HG03565 (cell line): ENCODE measurements around the gene CSN2.
"Not testable (repeated sequence)": the region's sequence is repeated elsewhere in the genome, so short reads cannot be mapped to it uniquely, and the experiment has no call there.

ENCODE experiments used
- ATAC-seq: cut with Tn5 transposase; IDR thresholded peaks from one replicate; pipeline ENCODE4 v1.9.1; 2021; ENCODE audit warnings: mild to moderate bottlenecking, moderate library complexity; ENCODE audit not compliant: unreplicated experiment

The CSN2 gene, protein sequence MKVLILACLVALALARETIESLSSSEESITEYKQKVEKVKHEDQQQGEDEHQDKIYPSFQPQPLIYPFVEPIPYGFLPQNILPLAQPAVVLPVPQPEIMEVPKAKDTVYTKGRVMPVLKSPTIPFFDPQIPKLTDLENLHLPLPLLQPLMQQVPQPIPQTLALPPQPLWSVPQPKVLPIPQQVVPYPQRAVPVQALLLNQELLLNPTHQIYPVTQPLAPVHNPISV

DNA sequence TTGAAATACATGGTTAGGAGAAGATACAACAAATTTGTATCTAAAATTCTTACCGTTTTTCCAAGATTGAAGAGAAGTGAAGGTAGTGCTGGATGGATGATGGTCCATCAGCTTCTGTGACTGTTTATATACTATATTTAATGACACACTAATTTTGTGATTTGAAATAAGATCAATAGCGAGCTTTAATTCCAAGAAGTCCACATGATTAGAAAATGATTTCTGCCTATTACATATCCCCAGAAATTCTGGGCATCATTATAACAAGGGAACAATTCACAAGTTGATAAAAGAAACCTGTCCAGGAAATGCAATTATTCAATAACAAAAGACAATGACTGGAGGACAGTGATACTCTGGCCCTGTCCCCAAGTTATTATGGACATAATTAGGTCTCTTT lies at the start of gene CSN2:
CSN2 (minus strand) TSS at position 101 of the 400 bp plus-strand sequence. CDS start 4,733 bp downstream, outside the sequence.
- ATAC-seq: no peak

DNA sequence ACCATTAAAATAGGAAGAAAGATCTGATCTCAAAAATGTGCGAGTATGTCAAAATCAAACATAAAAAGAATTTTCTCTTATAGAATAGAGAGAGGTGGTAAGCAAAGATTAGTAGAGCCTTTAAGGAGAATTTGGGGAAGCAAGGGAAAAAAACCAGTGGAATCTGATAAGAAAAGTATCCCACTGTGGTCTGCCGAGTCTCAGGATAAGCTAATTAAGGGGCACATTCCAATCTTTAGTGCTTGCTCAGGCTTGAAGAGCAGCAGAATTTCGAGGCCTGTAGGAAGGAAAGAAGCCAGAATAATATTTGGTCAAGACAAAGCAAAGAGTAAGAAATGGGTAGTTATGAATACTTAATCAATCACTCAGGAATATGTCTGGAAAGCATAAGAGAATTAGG lies 43.2 kb upstream of the CSN2 start:
- no peak for ATAC-seq

DNA sequence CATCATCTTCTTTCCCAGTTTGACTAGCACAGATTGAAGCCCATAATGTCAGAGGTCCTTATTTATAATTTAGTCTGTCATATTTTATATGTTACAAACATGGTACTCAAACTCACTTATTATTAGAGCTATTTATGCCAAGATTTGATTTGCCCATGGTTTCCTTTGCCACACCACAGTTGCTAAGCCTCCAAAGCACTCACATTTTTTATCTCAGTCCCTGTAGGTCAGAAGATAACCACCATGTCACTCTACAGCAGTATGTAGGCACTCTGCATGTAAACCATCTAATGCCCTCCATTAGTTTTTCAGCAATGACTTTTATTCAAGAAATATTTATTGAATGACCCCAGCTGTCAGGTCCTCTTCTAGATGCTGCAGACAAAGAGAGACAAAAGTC lies 37.0 kb upstream of the CSN2 start:
- no peak for ATAC-seq

DNA sequence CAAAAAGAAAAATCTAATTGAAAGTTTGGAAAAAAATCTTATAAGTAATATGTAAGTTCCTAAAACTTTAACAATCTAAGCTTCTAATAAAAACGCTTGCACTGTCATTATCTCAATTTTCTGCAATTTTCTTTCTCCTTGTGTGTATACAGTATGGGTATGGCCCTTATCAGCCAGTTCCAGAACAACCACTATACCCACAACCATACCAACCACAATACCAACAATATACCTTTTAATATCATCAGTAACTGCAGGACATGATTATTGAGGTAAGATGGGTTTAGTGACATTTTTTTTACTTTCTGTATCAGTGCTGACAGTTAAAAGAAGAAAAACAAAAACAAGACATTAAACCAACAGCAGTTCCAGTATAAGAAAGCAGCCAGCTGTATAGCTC lies 35.2 kb upstream of the CSN2 start:
- ATAC-seq: no peak

DNA sequence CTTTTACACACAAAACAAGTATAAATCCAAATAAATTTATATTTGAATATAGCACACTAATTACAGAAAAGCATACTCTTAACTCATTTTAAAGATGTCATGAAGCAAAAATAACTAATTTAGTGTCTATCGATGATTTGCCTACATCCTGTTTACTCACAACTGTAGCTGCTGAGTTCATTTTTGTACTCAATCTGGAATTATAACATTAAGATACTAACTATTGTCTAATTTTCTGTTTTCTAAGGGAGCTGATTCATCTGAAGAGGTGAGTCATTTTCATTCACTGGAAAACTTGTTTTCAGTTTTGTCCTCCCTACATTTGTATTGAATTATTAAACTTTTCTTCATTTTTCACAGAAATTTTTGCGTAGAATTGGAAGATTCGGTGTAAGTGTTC lies 33.9 kb upstream of the CSN2 start:
- peak; percentile 49 for ATAC-seq

DNA sequence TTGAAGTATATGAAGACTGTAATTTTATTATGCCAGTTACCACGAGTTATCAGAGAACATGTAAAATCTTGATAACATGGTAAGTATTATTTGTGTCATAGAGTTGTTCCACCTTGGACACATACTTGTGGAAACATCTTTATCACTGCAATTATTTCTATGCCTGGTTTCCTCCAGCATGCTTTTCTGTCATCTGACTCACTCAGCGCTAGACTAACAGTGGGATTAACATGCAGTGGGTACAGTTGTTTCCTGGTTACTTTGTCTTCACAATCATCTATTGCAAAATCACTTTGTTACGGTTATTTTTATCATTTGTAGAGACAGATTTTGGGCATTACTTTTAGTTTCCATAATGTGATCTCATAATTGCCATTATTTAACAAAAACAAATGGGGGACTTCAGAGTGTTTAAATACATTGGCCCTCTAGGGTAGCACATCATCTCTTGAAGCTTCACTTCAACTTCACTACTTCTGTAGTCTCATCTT lies 30.0 kb upstream of the CSN2 start, which contains the start of gene STATH:
STATH (plus strand) TSS at position 441 of the 491 bp plus-strand sequence. CDS start 2,472 bp downstream, outside the sequence.
- no peak for ATAC-seq

DNA sequence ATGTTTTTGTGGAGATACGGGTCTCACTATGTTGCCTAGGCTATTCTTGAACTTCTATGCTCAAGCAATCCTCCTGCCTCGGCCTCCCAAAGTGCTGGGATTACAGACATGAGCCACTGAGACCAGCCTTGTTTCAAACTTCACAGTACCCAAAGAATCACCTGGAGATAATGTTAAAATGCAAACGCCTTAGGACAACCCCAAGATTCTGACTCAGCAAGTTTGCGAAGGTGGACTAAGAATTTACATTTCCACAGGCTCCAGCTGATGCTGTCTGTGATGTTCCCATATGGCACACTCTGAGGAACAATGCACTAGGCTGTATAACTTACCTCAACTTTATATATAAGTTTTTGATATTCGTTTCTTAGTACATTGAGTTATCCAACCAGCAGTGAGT lies 29.3 kb upstream of the CSN2 start:
- no peak for ATAC-seq

DNA sequence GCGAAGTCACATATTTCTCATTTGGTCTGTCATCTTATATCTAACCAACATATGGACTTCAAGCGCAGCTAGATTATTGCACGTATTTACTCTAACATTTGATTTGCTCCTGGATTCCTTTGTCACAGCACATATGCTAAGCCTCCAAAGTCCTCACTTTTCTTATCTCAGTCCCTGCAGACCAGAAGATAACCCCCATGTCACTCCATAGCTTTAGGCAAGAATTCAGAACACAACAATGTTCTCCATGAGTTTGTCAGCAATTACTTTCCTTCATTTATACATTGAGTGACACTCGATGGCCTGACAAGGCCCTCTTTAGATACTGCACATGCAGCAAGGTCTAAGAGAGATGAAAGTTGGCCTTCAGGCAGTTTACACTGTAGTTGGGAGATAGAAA lies 25.5 kb upstream of the CSN2 start:
- no peak for ATAC-seq

DNA sequence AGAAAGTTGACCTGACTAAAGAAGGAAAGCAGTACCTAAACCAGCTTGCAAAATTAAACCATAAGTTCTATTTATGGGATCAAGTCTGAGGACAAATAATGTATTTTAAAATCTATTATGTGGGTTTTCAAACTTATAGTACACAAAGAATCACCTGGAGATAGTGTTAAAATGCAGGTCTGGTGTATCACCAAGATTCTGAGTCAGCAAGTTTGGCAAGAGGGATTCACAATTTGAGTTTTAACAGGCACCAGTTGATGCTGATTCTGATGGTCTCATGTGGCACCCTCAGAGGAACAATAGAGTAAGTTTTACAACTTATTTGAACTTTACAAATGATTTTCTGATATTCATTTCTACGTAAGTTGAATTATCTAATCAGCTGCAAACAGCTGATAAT lies 21.1 kb upstream of the CSN2 start:
- no peak for ATAC-seq

DNA sequence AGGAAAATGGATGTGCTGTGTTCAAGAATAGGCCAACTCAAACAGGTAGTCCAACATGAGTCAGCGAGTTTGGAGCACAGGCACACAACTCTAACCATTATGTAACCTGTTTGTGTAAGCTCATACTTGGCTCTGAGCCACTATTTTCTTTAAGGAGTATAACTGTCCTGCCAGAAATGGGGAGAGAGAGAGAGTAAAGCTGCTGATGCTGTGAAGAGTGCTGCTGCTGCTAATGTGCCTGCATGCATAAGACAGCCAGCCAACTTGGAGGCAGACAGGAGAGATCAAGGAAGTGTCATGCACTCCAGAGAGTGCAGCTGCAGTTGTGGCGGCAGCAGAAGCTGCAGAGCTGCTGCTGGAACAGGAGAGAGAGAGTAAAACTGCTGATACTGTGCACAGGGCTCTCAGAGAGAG lies 18.5 kb upstream of the CSN2 start:
- ATAC-seq: peak; percentile 42

DNA sequence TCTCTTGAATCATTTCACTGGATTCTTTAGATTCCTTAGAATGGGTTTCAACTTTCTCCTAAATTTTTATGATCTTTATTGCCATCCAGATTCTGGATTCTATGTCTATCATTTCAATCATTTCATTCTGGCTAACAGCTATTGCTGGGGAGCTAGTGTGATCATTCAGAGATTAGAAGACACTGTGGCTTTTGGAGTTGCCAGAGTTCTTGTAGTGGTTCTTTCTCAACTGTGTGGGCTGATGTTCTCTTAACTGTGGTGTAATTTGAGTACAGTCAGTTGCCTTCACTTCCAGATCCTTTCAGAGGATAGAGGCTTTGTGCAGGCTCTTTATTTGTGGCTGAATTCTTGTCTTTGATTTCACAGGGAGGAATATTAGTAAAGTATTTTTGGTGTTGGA lies 12.1 kb upstream of the CSN2 start:
- no peak for ATAC-seq

DNA sequence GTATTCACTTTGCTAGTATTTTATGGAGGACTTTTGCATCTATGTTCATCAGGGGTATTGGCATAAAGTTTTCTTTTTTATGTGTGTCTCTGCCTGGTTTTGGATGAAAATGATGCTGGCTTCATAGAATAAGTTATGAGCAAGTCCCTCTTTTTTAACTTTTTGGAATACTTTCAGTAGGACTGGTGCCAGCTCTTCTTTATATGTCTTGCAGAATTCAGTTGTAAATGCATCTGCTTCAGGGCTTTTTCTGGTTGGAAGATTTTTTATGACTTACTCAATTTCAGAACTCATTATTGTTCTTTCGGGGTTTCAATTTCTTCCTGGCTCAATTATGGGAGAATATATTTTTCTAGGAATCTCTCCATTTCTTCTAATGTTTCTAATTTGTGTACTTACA lies 9.1 kb upstream of the CSN2 start:
- no peak for ATAC-seq

DNA sequence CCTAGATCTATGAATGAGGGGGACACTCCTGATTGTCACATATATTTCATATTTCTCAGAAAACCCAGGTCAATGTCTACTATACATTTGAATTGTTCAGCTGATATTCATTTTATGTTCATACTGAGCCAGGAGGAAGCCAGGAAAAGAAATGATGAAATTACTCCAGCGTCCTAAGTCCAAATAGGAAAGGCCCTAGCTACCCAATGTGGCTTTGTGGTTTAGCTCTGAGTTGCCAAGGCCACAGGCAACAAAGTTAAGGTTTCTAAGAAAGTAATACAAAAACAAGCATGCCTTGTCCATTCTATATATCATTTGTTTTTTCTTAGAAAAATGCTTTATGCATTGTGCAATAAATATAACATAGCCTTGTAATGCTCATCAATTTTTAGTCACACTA lies 4.5 kb upstream of the CSN2 start:
- no peak for ATAC-seq

DNA sequence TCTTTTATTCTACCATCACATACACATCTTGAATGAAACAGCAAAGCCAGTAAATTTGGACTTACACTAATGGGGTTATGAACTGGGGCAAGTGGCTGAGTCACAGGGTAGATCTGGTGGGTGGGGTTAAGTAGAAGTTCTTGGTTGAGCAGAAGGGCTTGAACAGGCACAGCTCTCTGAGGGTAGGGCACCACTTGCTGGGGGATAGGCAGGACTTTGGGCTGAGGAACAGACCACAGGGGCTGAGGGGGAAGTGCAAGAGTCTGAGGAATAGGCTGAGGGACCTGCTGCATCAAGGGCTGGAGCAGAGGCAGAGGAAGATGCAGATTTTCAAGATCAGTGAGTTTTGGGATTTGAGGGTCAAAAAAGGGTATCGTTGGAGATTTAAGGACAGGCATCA lies 8.3 kb downstream of the CSN2 start:
- no peak for ATAC-seq

DNA sequence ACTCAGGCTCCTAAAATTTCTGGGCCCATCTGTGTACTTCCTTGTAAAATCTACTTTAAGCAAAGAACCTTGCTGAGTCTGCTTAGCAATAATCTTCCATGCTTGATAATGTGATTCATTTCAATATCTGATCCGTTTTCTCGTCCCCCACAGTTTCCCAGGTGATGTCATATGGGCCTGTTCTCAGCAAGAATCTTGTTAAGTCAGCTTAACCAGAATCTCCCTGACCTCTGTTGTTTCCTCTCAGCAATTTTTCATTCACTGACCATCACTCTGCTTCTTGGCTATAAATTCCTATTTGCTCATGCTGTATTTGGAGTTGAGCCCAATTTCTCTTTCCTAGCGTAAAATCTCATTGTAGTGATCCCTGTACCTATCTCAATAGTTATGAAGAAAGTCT lies 13.9 kb downstream of the CSN2 start:
- no peak for ATAC-seq

DNA sequence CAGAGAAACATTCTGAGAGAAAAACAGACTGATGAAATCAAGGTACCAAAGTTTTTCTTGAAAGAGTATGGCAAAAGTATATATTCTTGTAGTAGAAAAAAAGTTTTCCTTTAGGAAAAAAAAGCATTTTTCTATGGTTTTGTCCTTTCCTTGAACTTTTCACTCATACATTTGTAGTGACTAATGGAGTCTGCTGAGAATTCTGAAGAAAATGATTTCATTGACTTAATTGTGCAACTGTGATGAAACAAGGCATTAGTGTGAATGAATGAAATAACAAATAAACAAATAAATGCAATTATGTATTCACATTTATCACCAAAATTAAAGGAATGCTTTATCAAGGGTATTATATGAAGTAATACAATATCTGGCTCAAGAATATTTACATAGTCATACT lies 29.0 kb downstream of the CSN2 start:
- no peak for ATAC-seq

DNA sequence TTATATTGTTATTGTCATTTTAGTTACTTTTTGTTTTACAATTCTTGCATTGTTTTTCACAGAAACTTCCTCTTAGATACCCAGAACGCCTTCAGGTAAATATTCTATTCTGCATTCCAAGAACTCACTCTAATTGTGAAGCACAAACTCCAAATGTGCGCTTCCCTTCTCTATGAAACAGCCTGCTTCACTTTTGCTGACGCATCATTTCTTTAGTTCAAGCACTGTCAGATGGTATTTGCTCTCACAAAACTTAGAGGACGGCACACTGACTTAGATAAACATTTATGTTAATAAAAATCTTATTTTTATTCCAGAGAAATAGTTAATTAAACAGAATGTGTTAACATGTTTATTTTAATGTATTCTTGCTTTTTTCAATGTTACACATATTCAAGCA lies 31.4 kb downstream of the CSN2 start:
- ATAC-seq: no peak

DNA sequence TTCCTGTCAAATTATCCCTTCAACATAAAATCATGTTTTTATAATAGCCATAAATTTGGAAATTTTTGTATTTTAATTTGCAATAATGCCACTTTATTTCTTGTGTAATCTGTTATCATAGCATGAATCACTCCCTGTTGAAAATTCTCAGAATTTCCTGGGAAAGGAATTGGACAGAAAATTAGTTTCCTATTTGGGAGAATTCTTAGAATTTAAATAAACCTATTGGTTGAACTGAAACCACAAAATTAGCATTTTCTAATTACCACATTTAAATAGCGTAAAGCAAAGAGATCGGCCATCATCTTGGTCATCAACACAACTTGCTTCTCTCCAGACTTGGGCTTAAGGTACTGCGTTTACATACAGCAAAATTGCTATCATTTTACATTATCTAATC lies 34.8 kb downstream of the CSN2 start, which contains the start of gene CSN1S1:
CSN1S1 (plus strand) TSS at position 301 of the 400 bp plus-strand sequence. CDS start 1,488 bp downstream, outside the sequence.
- ATAC-seq: no peak

DNA sequence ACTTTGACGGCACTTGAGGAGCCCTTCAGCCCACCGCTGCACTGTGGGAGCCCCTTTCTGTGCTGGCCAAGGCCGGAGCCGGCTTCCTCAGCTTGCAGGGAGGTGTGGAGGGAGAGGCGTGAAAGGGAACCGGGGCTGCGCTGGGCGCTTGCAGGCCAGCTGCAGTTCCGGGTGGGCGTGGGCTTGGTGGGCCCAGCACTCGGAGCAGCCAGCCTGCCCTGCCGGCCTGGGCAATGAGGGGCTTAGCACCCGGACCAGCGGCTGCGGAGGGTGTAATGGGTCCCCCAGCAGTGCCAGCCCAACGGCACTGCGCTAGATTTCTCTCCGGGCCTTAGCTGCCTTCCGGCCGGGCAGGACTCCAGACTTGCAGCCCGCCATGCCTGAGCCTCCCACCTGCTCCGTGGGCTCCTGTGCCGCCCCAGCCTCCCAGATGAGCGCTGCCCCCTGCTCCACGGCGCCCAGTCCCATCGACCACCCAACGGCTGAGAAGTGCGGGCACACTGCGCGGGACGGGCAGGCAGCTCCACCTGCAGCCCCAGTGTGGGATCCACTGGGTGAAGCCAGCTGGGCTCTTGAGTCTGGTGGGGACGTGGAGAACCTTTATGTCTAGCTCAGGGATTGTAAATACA lies 41.6 kb downstream of the CSN2 start:
- not testable (repeated sequence) for ATAC-seq

DNA sequence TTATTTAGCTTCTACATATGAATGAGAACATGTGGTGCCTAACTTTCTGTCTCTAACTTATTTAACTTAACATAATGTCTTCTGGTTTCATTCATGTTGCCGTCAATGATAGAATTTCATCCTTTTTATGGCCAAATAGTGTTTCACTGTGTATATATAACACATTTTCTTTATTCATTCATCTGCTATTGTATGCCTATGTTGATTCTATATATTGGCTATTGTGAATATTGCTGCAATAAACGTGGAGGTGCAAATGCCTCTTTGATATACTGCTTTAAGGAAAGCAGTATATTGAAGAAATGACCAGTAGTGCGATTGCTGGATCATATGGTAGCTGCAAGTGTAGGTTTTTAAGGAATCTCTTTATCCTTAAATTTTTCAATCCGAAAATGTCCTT lies 44.7 kb downstream of the CSN2 start:
- ATAC-seq: no peak

DNA sequence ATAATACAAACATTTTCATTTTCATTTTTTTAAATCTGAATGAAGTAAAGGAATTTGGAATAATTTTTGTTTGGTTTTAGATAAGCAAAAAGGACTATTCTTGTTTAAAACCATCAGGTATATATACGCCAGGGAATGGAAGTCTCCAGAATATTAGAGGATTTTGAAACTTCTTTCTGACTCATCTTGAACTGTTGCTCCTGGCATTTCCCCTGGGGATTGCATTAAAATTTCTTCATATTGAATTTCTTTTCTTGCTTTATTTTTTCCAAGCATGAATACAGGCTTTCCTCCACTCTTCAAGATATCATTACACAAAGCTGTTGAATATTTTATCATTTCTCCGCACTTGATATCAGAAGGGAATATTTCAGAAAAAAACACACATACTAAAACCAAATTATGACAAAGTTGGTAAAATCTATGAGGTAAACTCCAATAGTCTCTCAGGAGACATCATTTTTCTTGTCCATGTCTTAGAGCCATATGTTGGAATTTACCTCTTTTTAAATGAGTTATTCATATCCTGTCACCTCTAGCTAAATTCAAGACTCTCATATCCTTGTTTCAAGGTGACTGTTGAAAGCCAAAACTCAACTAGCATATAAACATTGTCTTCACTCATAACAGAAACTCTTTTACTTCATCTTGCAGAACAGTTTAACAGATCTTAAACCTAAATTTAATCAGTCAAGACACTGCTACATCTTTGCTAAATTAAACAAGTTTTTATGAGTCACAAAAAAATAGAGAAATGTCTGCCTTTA lies 55.3 kb downstream of the CSN2 start:
- peak; percentile 84 for ATAC-seq

DNA sequence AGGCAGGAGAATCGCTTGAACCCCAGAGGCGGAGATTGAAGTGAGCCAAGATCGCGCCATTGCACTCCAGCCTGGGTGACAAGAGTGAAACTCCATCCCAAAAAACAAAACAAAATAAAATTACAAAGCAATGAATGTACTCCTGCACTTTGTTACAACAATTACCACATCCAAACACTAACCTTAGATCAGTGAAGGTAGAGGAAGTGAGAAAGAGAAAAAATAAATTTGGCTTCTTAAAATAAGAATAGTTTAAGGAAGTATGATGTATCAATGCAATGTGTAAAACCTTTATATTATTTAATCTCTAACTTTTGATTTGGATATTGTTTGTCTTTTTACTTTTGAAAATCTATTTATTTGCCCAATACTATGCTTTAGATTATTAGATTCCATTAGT lies 56.3 kb downstream of the CSN2 start:
- ATAC-seq: peak; percentile 35
